Vagina (tissue), 2 donors: ENCODE measurements around the gene HIPK2. TPM values are rescaled to one million over a fixed set of nuclear protein-coding genes. Genes with fewer than 3 reads are reported as not detected.

Experiments
- DNase-seq, 2 donors: peaks; one replicate each; pipeline ENCODE4 v3.0.0-alpha.2; 2017; ENCODE audit errors: extremely low spot score in 2 of 2
- H3K27ac ChIP-seq: fragments of 200-600 bp; sonication (generic); one replicate; pipeline ENCODE4 v1.5.1; 2019
- H3K27me3 ChIP-seq: fragments of 200-600 bp; sonication (generic); one replicate; pipeline ENCODE4 v1.5.1; 2019
- H3K36me3 ChIP-seq, 2 donors: fragments of 200-600 bp; sonication (generic); one replicate each; pipeline ENCODE4 v1.5.1; 2017 to 2019
- H3K4me1 ChIP-seq: fragments of 200-600 bp; sonication (generic); one replicate; pipeline ENCODE4 v1.5.1; 2019
- H3K4me3 ChIP-seq, 2 donors: fragments of 200-600 bp; sonication (generic); 1 replicate in 1 of 2; 2 replicates in 1 of 2; pipeline ENCODE4 v1.5.1; 2016 to 2019
- H3K9me3 ChIP-seq: fragments of 200-600 bp; sonication (generic); one replicate; pipeline ENCODE4 v1.5.1; 2019
- CTCF ChIP-seq, 3 experiments: fragments of 450-650 bp in 2 of 3; fragments of 200-600 bp in 1 of 3; sonication (generic) in 1 of 3; IDR thresholded peaks; one replicate each; pipeline ENCODE4 v1.5.1; 2017 to 2019; ENCODE audit warnings: antibody characterized with exemption in 3 of 3, mild to moderate bottlenecking in 2 of 3, moderate library complexity in 2 of 3
- POLR2A ChIP-seq, 2 donors: fragments of 450-650 bp; IDR thresholded peaks; one replicate each; pipeline ENCODE4 v1.6.1; 2017; ENCODE audit warnings: antibody characterized with exemption in 2 of 2, mild to moderate bottlenecking in 2 of 2, moderate library complexity in 2 of 2
- POLR2AphosphoS5 ChIP-seq, 2 donors: sonication (generic); formaldehyde crosslinking; IDR thresholded peaks; one replicate each; pipeline ENCODE4 v1.9.0; 2017; ENCODE audit warnings: antibody characterized with exemption in 2 of 2, mild to moderate bottlenecking in 2 of 2, low read depth in 1 of 2; ENCODE audit not compliant: insufficient read depth in 1 of 2
- intact Hi-C: fragments of 100-400 bp; cut with DNase I; formaldehyde crosslinking; loops from one replicate; pipeline ENCODE4 v1.15.1; 2023
- total RNA-seq: library from RNA; depleted of rRNA; stranded (reverse); fragments of >200 nt; gene quantifications from one replicate; pipeline ENCODE4 v1.2.3, GENCODE V29; 2016

Gene HIPK2
- total RNA-seq, 1 donor from 2014 or later, result 21.9 TPM

- H3K9me3 ChIP-seq, result no peaks in the 10 kb centered on the region
- no peak overlapping the region for H3K27ac ChIP-seq
- H3K27me3 ChIP-seq, result no peaks in the 10 kb centered on the region
- no peak for TF ChIP-seq POLR2AphosphoS5 (IDR thresholded peaks at IDR 0.05; ENCODE audit: insufficient read depth in 1 of 2, low read depth in 1 of 2)
- no peak for TF ChIP-seq CTCF (IDR thresholded peaks at IDR 0.05)
- TF ChIP-seq POLR2A (IDR thresholded peaks at IDR 0.05), result no peak
- peaks cover 24% of the 10 kb centered on the region for H3K4me1 ChIP-seq
- intact Hi-C loops, result loop anchor here (10.0 kb wide), 1 partner anchor 56 kb away; the partner anchor contains the start of gene HIPK2
- H3K36me3 ChIP-seq, result peaks cover 0 to 25% of the 10 kb centered on the region in 2 donors
- no peak for DNase-seq
- H3K4me3 ChIP-seq, result no peak overlapping the region
These were observed 58.9 kb downstream of the HIPK2 start for GRCh38 chr7:139718859-139719258.

DNA sequence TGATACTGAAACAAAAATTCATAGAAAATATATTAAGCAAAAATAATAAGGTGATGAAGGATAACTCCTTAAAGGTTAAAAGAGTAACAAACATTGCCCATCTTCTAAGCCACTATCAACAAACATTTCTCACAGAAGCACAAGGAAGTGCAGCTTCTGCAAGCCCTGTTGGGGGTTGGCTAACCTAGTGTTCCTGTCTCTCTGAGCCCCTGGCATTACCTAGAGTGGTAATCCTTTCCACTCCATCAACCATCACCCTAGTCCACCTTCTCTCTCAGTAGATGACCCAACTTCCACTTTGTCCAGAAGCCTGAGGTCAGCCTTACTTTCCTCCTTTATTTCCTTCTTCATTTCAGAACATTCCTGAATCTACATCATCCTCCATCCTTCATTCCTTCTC, 59.7 kb downstream of the HIPK2 start:
- intact Hi-C loops, result loop anchor here (10.0 kb wide), 1 partner anchor 57 kb away; the partner anchor contains the start of gene HIPK2
- TF ChIP-seq POLR2AphosphoS5 (IDR thresholded peaks at IDR 0.05; ENCODE audit: insufficient read depth in 1 of 2, low read depth in 1 of 2) (no peak), CTCF (IDR thresholded peaks at IDR 0.05) (no peak), POLR2A (IDR thresholded peaks at IDR 0.05) (no peak)
- H3K4me1 ChIP-seq, result peaks cover 24% of the 10 kb centered on the region
- peaks cover 0 to 25% of the 10 kb centered on the region in 2 donors for H3K36me3 ChIP-seq
- H3K9me3 ChIP-seq, result no peaks in the 10 kb centered on the region
- DNase-seq, result no peak
- H3K4me3 ChIP-seq, result no peak overlapping the region
- no peaks in the 10 kb centered on the region for H3K27me3 ChIP-seq
- no peak overlapping the region for H3K27ac ChIP-seq

DNA sequence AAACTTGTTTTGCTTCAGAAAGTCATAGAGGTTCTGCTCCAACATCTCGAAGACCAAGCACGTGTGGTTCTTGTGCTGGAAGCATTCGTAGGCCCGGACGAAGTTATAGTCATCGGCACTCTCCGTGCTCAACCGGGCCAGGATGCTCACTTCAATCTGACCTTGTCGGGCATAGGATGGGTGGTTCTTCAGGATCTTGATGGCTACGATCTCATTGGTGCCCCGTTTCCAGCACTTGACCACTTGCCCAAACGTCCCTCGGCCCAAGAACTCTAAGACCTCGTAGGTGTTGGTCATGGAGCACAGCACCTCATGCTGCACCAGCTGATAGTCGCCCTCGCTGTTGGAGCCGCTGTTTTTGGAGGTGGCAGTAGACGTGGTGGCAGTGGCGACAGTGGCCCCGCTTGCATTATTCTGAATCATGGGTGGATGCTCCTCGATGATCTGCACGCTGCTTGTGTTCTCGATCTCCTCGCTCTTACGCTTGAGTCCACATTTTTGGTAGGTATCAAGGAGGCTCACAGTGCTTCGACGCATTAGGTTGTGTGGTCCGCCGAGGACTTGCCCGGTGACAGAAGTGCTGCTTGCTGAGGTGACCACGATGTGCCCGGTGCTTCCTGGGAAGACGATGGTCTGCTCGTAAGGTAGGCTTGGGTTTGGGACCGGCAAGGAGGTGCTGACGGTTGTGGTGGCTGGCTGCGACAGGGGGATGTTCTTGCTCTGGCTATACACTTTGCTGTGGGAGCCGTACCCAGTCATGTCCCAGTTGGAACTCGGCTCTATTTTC, 61.4 kb downstream of the HIPK2 start:
- Histone ChIP-seq H3K27me3 (no peaks in the 10 kb centered on the region), H3K36me3 (peaks cover 0 to 25% of the 10 kb centered on the region in 2 donors), H3K4me3 (no peak overlapping the region), H3K9me3 (no peaks in the 10 kb centered on the region), H3K27ac (no peak overlapping the region), H3K4me1 (peaks cover 12% of the 10 kb centered on the region)
- intact Hi-C loops, result loop anchor here (10.0 kb wide), 1 partner anchor 58 kb away; the partner anchor contains the start of gene HIPK2
- no peak for DNase-seq
- TF ChIP-seq POLR2A (IDR thresholded peaks at IDR 0.05) (no peak), POLR2AphosphoS5 (IDR thresholded peaks at IDR 0.05; ENCODE audit: insufficient read depth in 1 of 2, low read depth in 1 of 2) (no peak), CTCF (IDR thresholded peaks at IDR 0.05) (no peak)

DNA sequence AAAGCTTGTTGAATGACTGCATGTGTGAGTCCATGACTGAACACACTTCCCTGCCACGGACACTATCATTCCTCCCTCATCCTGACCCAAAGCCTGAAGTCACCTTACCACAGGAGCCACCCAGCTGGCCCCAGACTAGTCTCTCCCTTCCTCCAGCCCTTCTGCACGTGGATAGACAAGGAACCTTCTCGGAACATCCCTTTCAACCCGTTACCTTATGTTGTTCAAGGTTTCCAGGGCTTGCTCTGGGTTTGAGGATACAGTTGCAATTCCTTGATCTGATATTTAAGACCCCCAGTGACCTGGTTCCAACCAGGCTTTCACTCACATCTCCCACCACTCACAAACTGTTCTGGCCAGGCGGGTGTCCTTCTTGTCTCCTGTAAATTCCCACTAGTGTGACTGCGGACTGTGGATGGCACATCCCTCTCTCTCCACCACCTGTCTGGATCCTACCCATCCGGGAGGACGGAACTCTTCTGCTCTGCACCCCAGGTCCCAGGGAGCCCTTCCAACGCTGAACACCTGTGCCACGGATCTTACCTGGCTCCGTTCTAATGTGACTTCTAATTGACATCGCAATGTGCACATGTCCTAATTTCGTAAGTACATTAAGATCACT, 62.5 kb downstream of the HIPK2 start:
- DNase-seq, result no peak
- Histone ChIP-seq H3K36me3 (peaks cover 0 to 25% of the 10 kb centered on the region in 2 donors), H3K9me3 (no peaks in the 10 kb centered on the region), H3K27ac (no peak overlapping the region), H3K4me3 (no peak overlapping the region), H3K27me3 (no peaks in the 10 kb centered on the region), H3K4me1 (peaks cover 6% of the 10 kb centered on the region)
- intact Hi-C loops, result loop anchor here (10.0 kb wide), 1 partner anchor 59 kb away; the partner anchor contains the start of gene HIPK2
- TF ChIP-seq CTCF (IDR thresholded peaks at IDR 0.05) (no peak), POLR2A (IDR thresholded peaks at IDR 0.05) (no peak), POLR2AphosphoS5 (IDR thresholded peaks at IDR 0.05; ENCODE audit: insufficient read depth in 1 of 2, low read depth in 1 of 2) (no peak)
